ENCODE data around the gene PTPRN2.

DNA sequence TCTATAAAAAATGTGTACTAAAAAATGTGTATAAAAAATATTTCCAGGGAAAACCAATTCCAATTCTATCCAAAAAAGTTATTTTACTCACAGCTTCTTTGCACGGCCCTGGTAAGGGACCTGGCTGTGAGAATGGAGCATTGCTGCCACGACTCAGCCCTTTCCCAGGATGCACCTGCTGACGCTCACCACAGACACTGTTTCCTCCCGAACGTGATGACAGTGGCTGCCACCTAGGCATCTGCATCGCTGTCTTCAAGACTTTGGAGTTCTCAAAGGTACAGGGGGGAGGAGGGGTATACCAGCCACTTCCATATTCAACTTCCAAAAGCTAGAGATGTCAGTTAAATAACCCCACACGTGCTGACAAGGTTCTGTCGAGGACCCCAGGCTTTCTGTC is 23.9 kb upstream of the PTPRN2 start:
- TF ChIP-seq, protein P1, sequence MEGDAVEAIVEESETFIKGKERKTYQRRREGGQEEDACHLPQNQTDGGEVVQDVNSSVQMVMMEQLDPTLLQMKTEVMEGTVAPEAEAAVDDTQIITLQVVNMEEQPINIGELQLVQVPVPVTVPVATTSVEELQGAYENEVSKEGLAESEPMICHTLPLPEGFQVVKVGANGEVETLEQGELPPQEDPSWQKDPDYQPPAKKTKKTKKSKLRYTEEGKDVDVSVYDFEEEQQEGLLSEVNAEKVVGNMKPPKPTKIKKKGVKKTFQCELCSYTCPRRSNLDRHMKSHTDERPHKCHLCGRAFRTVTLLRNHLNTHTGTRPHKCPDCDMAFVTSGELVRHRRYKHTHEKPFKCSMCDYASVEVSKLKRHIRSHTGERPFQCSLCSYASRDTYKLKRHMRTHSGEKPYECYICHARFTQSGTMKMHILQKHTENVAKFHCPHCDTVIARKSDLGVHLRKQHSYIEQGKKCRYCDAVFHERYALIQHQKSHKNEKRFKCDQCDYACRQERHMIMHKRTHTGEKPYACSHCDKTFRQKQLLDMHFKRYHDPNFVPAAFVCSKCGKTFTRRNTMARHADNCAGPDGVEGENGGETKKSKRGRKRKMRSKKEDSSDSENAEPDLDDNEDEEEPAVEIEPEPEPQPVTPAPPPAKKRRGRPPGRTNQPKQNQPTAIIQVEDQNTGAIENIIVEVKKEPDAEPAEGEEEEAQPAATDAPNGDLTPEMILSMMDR (IDR thresholded peaks at IDR 0.05), result no peak
- TF ChIP-seq POLR2AphosphoS5 (IDR thresholded peaks at IDR 0.05), result no peak
